ENCODE results near the gene BMP15. TPM values are rescaled to one million over a fixed set of nuclear protein-coding genes. Genes with fewer than 3 reads are reported as not detected.

Gene BMP15
- total and polyA plus RNA-seq, 2 of the 8 experiments (the other 6 are each of a cell fraction or from before 2014, with no cell fraction given), result not detected

- TF ChIP-seq CHD7 (IDR thresholded peaks at IDR 0.05; ENCODE audit: insufficient replicate concordance, low read length), result no peak
- TF ChIP-seq BCL11A (IDR thresholded peaks at IDR 0.05; ENCODE audit: low read depth in 2 of 2, low read length in 2 of 2), result no peak
- no peak for TF ChIP-seq FOSL1 (IDR thresholded peaks at IDR 0.05; ENCODE audit: insufficient read depth, low read depth, low read length)
Observed at GRCh38 chrX:50952406-50952805, 41.9 kb downstream of the BMP15 start (continued).

All from H1 (cell line).